Rectal smooth muscle tissue (tissue), 1 donor: ENCODE measurements around the gene PDPN.
"Not testable (repeated sequence)": the region's sequence is repeated elsewhere in the genome, so short reads cannot be mapped to it uniquely, and the experiment has no call there.

ENCODE experiments used
- H3K27ac ChIP-seq: one replicate; pipeline ENCODE4 v1.7.0; 2013; ENCODE audit warnings: low read depth, low read length, inconsistent platforms
- H3K27me3 ChIP-seq: one replicate; pipeline ENCODE4 v1.7.0; 2013; ENCODE audit warnings: low read length; ENCODE audit not compliant: control insufficient read depth, insufficient read depth
- H3K36me3 ChIP-seq: one replicate; pipeline ENCODE4 v1.7.0; 2013; ENCODE audit warnings: low read length; ENCODE audit not compliant: control insufficient read depth, insufficient read depth
- H3K4me1 ChIP-seq: one replicate; pipeline ENCODE4 v1.7.0; 2013; ENCODE audit warnings: low read length; ENCODE audit not compliant: control insufficient read depth, insufficient read depth
- H3K4me3 ChIP-seq: one replicate; pipeline ENCODE4 v1.7.0; 2013; ENCODE audit warnings: low read length
- H3K9ac ChIP-seq: one replicate; pipeline ENCODE4 v1.7.0; 2013; ENCODE audit warnings: low read length

Gene PDPN

GRCh38 chr1:13550663-13551062 is 33.0 kb upstream of the PDPN start:
- Histone ChIP-seq H3K27me3 (no peaks in the 10 kb centered on the region), H3K4me1 (no peaks in the 10 kb centered on the region), H3K27ac (no peak overlapping the region), H3K4me3 (no peak overlapping the region), H3K9ac (no peak overlapping the region), H3K36me3 (no peaks in the 10 kb centered on the region)

- Histone ChIP-seq H3K9ac (no peak overlapping the region), H3K27ac (no peak overlapping the region), H3K36me3 (no peaks in the 10 kb centered on the region), H3K4me1 (no peaks in the 10 kb centered on the region), H3K4me3 (no peak overlapping the region), H3K27me3 (no peaks in the 10 kb centered on the region)
Measured at GRCh38 chr1:13554798-13555197, 28.8 kb upstream of the PDPN start.

GRCh38 chr1:13556224-13556764 is 27.3 kb upstream of the PDPN start:
- Histone ChIP-seq H3K4me3 (no peak overlapping the region), H3K4me1 (no peaks in the 10 kb centered on the region), H3K9ac (no peak overlapping the region), H3K27me3 (no peaks in the 10 kb centered on the region), H3K27ac (no peak overlapping the region), H3K36me3 (no peaks in the 10 kb centered on the region)

GRCh38 chr1:13560541-13560940 is 23.1 kb upstream of the PDPN start:
- Histone ChIP-seq H3K4me1 (no peaks in the 10 kb centered on the region), H3K9ac (no peak overlapping the region), H3K27ac (no peak overlapping the region), H3K27me3 (no peaks in the 10 kb centered on the region), H3K4me3 (no peak overlapping the region), H3K36me3 (no peaks in the 10 kb centered on the region)

GRCh38 chr1:13562981-13563380 is 20.7 kb upstream of the PDPN start:
- not testable (repeated sequence) for H3K27ac ChIP-seq, H3K27me3 ChIP-seq, H3K4me3 ChIP-seq, H3K36me3 ChIP-seq, H3K9ac ChIP-seq, H3K4me1 ChIP-seq

GRCh38 chr1:13564073-13564472 is 19.6 kb upstream of the PDPN start:
- Histone ChIP-seq H3K36me3 (no peaks in the 10 kb centered on the region), H3K27me3 (no peaks in the 10 kb centered on the region), H3K4me1 (no peaks in the 10 kb centered on the region), H3K27ac (no peak overlapping the region), H3K9ac (no peak overlapping the region), H3K4me3 (no peak overlapping the region)

- H3K9ac ChIP-seq, H3K27me3 ChIP-seq, H3K27ac ChIP-seq, H3K4me1 ChIP-seq, H3K4me3 ChIP-seq, H3K36me3 ChIP-seq: not testable (repeated sequence)
Measured at GRCh38 chr1:13570435-13570834, 13.2 kb upstream of the PDPN start.

- Histone ChIP-seq H3K27ac (no peak overlapping the region), H3K9ac (no peak overlapping the region), H3K4me1 (no peaks in the 10 kb centered on the region), H3K36me3 (no peaks in the 10 kb centered on the region), H3K27me3 (no peaks in the 10 kb centered on the region), H3K4me3 (no peak overlapping the region)
Measured at GRCh38 chr1:13570924-13571323, 12.7 kb upstream of the PDPN start.

GRCh38 chr1:13573586-13573985 is 10.0 kb upstream of the PDPN start:
- H3K27me3 ChIP-seq, result no peaks in the 10 kb centered on the region
- no peaks in the 10 kb centered on the region for H3K36me3 ChIP-seq
- no peak overlapping the region for H3K9ac ChIP-seq
- H3K27ac ChIP-seq, result no peak overlapping the region
- no peak overlapping the region for H3K4me3 ChIP-seq
- no peaks in the 10 kb centered on the region for H3K4me1 ChIP-seq

GRCh38 chr1:13576926-13577325 is 6.7 kb upstream of the PDPN start:
- Histone ChIP-seq H3K27ac (no peak overlapping the region), H3K27me3 (no peaks in the 10 kb centered on the region), H3K36me3 (no peaks in the 10 kb centered on the region), H3K4me3 (no peak overlapping the region), H3K4me1 (no peaks in the 10 kb centered on the region), H3K9ac (no peak overlapping the region)

- Histone ChIP-seq H3K36me3 (no peaks in the 10 kb centered on the region), H3K27ac (no peak overlapping the region), H3K27me3 (peaks cover under 1% of the 10 kb centered on the region), H3K9ac (no peak overlapping the region), H3K4me3 (no peak overlapping the region), H3K4me1 (no peaks in the 10 kb centered on the region)
Measured at GRCh38 chr1:13577846-13578245, 5.8 kb upstream of the PDPN start.

GRCh38 chr1:13581446-13581845 is 2.2 kb upstream of the PDPN start:
- Histone ChIP-seq H3K36me3 (no peaks in the 10 kb centered on the region), H3K27me3 (peaks cover 9% of the 10 kb centered on the region)

GRCh38 chr1:13582713-13583443 is 754 bp upstream of the PDPN start:
- Histone ChIP-seq H3K27me3 (peaks cover 9% of the 10 kb centered on the region), H3K4me3 (no peak overlapping the region), H3K9ac (no peak overlapping the region), H3K36me3 (no peaks in the 10 kb centered on the region), H3K4me1 (no peaks in the 10 kb centered on the region), H3K27ac (no peak overlapping the region)

More at GRCh38 chr1:13581446-13581845, 2.2 kb upstream of the PDPN start:
- Histone ChIP-seq H3K27ac (no peak overlapping the region), H3K4me1 (no peaks in the 10 kb centered on the region), H3K4me3 (no peak overlapping the region), H3K9ac (no peak overlapping the region)
